HepG2 (cell line): ENCODE data around the gene GATD1. TPM values are rescaled to one million over a fixed set of nuclear protein-coding genes. Genes with fewer than 3 reads are reported as not detected.

Experiments used
- ATF6 ChIP-seq: sonication (generic); formaldehyde crosslinking; conservative IDR thresholded peaks from 2 replicates; pipeline ENCODE4 v1.4.0; 2020; ENCODE audit warnings: missing genetic modification reagents
- ERF ChIP-seq: IDR thresholded peaks from 2 replicates; pipeline ENCODE4 v1.6.1; 2018; ENCODE audit warnings: missing biosample characterization, missing genetic modification reagents
- FOXA3 ChIP-seq: IDR thresholded peaks from 2 replicates; pipeline ENCODE4 v1.6.1; 2016; ENCODE audit warnings: missing genetic modification reagents, missing compliant biosample characterization
- GATAD2A ChIP-seq: IDR thresholded peaks from 2 replicates; pipeline ENCODE4 v1.6.1; 2016
- MTA1 ChIP-seq: sonication (generic); formaldehyde crosslinking; IDR thresholded peaks from 2 replicates; pipeline ENCODE4 v1.4.0; 2020; ENCODE audit warnings: missing genetic modification reagents, mild to moderate bottlenecking, borderline replicate concordance
- NFYB ChIP-seq: sonication (generic); formaldehyde crosslinking; IDR thresholded peaks from 2 replicates; pipeline ENCODE4 v1.4.0; 2020; ENCODE audit warnings: missing genetic modification reagents
- PHF21A ChIP-seq: sonication (generic); formaldehyde crosslinking; IDR thresholded peaks from 2 replicates; pipeline ENCODE4 v1.5.0; 2020; ENCODE audit warnings: mild to moderate bottlenecking, missing genetic modification reagents
- PRPF4 ChIP-seq: fragments of 200-400 bp; formaldehyde crosslinking; IDR thresholded peaks from 2 replicates; pipeline ENCODE4 v1.6.1; 2016; ENCODE audit warnings: low read length, low read depth; ENCODE audit not compliant: poor library complexity, severe bottlenecking
- RNF2 ChIP-seq: fragments of 450-650 bp; conservative IDR thresholded peaks from 2 replicates; pipeline ENCODE4 v1.6.1; 2016; ENCODE audit warnings: low read depth
- SIX1 ChIP-seq: sonication (generic); formaldehyde crosslinking; IDR thresholded peaks from 2 replicates; pipeline ENCODE4 v1.4.0; 2020; ENCODE audit warnings: missing genetic modification reagents, borderline replicate concordance
- ZBTB40 ChIP-seq, 2 experiments: fragments of 450-650 bp in 1 of 2; sonication (generic) in 1 of 2; formaldehyde crosslinking in 1 of 2; IDR thresholded peaks; 2 replicates each; pipeline versions ENCODE4 v1.6.1 to v1.8.0; 2016 to 2022; ENCODE audit warnings: antibody characterized with exemption in 1 of 2, mild to moderate bottlenecking in 1 of 2, missing genetic modification reagents in 1 of 2
- ZNF10 ChIP-seq: sonication (generic); formaldehyde crosslinking; IDR thresholded peaks from 2 replicates; pipeline ENCODE4 v1.4.0; 2020; ENCODE audit warnings: mild to moderate bottlenecking, low read depth, missing genetic modification reagents, borderline replicate concordance
- ZNF331 ChIP-seq: sonication (generic); formaldehyde crosslinking; IDR thresholded peaks from 2 replicates; pipeline ENCODE4 v1.4.0; 2020; ENCODE audit warnings: missing genetic modification reagents
- ZNF510 ChIP-seq: sonication (generic); formaldehyde crosslinking; IDR thresholded peaks from 2 replicates; pipeline ENCODE4 v1.4.0; 2020; ENCODE audit warnings: low read depth, mild to moderate bottlenecking, missing genetic modification reagents
- ZNF564 ChIP-seq: sonication (generic); formaldehyde crosslinking; IDR thresholded peaks from 2 replicates; pipeline ENCODE4 v1.8.1; 2023; ENCODE audit warnings: mild to moderate bottlenecking, missing genetic modification reagents
- ZNF660 ChIP-seq: sonication (generic); formaldehyde crosslinking; IDR thresholded peaks from 2 replicates; pipeline ENCODE4 v1.5.1; 2020; ENCODE audit warnings: mild to moderate bottlenecking, low read depth, missing genetic modification reagents, borderline replicate concordance
- polyA plus RNA-seq, 8 experiments: library from polyadenylated mRNA; depleted of rRNA in 3 of 8; stranded (reverse) in 7 of 8; unstranded in 1 of 8; fragments of >200 nt; fragmentation: Illumina TruSeq in 4 of 8; extraction: Trizol in 4 of 8; gene quantifications; 2 replicates each; pipeline versions ENCODE4 v1.2.1 to v1.2.3, GENCODE V29; 2011 to 2016; ENCODE audit warnings: low read depth in 4 of 8, missing spikeins in 1 of 8, mixed read lengths in 1 of 8; ENCODE audit not compliant: insufficient read depth in 1 of 8
- total RNA-seq, 5 experiments: library from RNA; depleted of rRNA; stranded (reverse); fragments of >200 nt; fragmentation: Illumina TruSeq; extraction: Trizol; gene quantifications; 2 replicates each; pipeline ENCODE4 v1.2.3, GENCODE V29; 2016; ENCODE audit warnings: low read depth in 1 of 5
- TF ChIP-seq, protein P1 (sequence below): sonication (generic); formaldehyde crosslinking; IDR thresholded peaks from 2 replicates; pipeline ENCODE4 v1.4.0; 2020; ENCODE audit warnings: missing genetic modification reagents

GATD1 gene
- total and polyA plus RNA-seq, 2 of the 13 experiments (the other 11 are each of a cell fraction or from before 2014, with no cell fraction given), result 31.3 to 60.5 TPM

- TF ChIP-seq ZBTB40 (IDR thresholded peaks at IDR 0.05) (no peak), ZBTB40 (CRISPR knock-in tag; IDR thresholded peaks at IDR 0.05) (0 out of 2 replicates have a peak, but pooled peaks have one; percentile 6), GATAD2A (no peak), NFYB (no peak), ZNF660 (CRISPR knock-in tag) (no peak), PRPF4 (no peak), ZNF331 (no peak), ATF6 (CRISPR knock-in tag) (no peak), ZNF510 (CRISPR knock-in tag) (no peak), ZNF564 (CRISPR knock-in tag) (no peak), PHF21A (CRISPR knock-in tag) (0 out of 2 replicates have a peak, but pooled peaks have one; percentile 15), ERF (CRISPR knock-in tag) (no peak), MTA1 (CRISPR knock-in tag) (peak; percentile 35; the same call in 1 of the 2 replicates), FOXA3 (no peak), SIX1 (CRISPR knock-in tag) (no peak), ZNF10 (no peak), RNF2 (0 out of 2 replicates have a peak, but pooled peaks have one; percentile 32)
- TF ChIP-seq, protein P1, sequence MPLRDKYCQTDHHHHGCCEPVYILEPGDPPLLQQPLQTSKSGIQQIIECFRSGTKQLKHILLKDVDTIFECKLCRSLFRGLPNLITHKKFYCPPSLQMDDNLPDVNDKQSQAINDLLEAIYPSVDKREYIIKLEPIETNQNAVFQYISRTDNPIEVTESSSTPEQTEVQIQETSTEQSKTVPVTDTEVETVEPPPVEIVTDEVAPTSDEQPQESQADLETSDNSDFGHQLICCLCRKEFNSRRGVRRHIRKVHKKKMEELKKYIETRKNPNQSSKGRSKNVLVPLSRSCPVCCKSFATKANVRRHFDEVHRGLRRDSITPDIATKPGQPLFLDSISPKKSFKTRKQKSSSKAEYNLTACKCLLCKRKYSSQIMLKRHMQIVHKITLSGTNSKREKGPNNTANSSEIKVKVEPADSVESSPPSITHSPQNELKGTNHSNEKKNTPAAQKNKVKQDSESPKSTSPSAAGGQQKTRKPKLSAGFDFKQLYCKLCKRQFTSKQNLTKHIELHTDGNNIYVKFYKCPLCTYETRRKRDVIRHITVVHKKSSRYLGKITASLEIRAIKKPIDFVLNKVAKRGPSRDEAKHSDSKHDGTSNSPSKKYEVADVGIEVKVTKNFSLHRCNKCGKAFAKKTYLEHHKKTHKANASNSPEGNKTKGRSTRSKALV, result no peak
Observed at GRCh38 chr11:776561-777287, 563 bp downstream of the GATD1 start (continued).
